Measurements from ENCODE around the gene TSSC4.

DNA sequence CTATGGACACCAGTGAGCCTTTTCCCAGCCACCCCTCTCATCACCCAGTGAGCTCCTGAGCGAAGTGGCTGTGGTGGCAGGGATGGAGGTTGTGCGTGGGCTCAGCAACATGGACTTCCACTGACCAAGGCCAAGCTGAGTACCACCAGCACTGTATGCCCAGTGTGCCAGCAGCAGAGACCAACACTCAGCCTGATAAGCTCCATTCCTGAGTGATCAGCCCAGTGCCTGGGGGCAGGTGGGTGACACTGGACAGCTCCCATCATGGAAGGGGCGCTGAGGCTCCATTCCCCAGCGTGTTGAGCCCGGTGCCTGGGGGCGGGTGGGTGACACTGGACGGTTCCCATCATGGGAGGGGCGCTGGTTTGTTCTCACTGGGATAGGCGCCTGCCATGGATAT is 41.0 kb upstream of the TSSC4 start:
- TF ChIP-seq, protein P1, sequence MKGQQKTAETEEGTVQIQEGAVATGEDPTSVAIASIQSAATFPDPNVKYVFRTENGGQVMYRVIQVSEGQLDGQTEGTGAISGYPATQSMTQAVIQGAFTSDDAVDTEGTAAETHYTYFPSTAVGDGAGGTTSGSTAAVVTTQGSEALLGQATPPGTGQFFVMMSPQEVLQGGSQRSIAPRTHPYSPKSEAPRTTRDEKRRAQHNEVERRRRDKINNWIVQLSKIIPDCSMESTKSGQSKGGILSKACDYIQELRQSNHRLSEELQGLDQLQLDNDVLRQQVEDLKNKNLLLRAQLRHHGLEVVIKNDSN (IDR thresholded peaks at IDR 0.05): no peak
- TF ChIP-seq, protein P2, sequence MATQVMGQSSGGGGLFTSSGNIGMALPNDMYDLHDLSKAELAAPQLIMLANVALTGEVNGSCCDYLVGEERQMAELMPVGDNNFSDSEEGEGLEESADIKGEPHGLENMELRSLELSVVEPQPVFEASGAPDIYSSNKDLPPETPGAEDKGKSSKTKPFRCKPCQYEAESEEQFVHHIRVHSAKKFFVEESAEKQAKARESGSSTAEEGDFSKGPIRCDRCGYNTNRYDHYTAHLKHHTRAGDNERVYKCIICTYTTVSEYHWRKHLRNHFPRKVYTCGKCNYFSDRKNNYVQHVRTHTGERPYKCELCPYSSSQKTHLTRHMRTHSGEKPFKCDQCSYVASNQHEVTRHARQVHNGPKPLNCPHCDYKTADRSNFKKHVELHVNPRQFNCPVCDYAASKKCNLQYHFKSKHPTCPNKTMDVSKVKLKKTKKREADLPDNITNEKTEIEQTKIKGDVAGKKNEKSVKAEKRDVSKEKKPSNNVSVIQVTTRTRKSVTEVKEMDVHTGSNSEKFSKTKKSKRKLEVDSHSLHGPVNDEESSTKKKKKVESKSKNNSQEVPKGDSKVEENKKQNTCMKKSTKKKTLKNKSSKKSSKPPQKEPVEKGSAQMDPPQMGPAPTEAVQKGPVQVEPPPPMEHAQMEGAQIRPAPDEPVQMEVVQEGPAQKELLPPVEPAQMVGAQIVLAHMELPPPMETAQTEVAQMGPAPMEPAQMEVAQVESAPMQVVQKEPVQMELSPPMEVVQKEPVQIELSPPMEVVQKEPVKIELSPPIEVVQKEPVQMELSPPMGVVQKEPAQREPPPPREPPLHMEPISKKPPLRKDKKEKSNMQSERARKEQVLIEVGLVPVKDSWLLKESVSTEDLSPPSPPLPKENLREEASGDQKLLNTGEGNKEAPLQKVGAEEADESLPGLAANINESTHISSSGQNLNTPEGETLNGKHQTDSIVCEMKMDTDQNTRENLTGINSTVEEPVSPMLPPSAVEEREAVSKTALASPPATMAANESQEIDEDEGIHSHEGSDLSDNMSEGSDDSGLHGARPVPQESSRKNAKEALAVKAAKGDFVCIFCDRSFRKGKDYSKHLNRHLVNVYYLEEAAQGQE (IDR thresholded peaks at IDR 0.05; ENCODE audit: low read depth): no peak; the same call in 1 of the 2 replicates
- TF ChIP-seq FOXM1 (IDR thresholded peaks at IDR 0.05; ENCODE audit: borderline replicate concordance, low read depth) (no peak), CREB1 (IDR thresholded peaks at IDR 0.05; ENCODE audit: low read depth) (no peak), RAD21 (IDR thresholded peaks at IDR 0.05; ENCODE audit: low read depth) (no peak), TCF12 (IDR thresholded peaks at IDR 0.05; ENCODE audit: low read depth) (no peak), YY1 (IDR thresholded peaks at IDR 0.05; ENCODE audit: low read depth) (no peak), EGR1 (IDR thresholded peaks at IDR 0.05) (no peak), ZBTB7A (IDR thresholded peaks at IDR 0.05; ENCODE audit: low read depth) (no peak)
